ENCODE results near the gene RCE1.

Gene RCE1

GRCh38 chr11:66857234-66857926 is 14.1 kb downstream of the RCE1 start:
- no peak for DNase-seq (ENCODE audit: low read depth in 2 of 2)

DNA sequence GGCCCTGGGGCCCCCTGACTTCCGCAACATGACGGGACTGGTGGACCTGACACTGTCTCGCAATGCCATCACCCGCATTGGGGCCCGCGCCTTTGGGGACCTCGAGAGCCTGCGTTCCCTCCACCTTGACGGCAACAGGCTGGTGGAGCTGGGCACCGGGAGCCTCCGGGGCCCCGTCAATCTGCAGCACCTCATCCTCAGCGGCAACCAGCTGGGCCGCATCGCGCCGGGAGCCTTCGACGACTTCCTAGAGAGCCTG is 14.6 kb downstream of the RCE1 start:
- DNase-seq (ENCODE audit: low read depth in 2 of 2): no peak

DNA sequence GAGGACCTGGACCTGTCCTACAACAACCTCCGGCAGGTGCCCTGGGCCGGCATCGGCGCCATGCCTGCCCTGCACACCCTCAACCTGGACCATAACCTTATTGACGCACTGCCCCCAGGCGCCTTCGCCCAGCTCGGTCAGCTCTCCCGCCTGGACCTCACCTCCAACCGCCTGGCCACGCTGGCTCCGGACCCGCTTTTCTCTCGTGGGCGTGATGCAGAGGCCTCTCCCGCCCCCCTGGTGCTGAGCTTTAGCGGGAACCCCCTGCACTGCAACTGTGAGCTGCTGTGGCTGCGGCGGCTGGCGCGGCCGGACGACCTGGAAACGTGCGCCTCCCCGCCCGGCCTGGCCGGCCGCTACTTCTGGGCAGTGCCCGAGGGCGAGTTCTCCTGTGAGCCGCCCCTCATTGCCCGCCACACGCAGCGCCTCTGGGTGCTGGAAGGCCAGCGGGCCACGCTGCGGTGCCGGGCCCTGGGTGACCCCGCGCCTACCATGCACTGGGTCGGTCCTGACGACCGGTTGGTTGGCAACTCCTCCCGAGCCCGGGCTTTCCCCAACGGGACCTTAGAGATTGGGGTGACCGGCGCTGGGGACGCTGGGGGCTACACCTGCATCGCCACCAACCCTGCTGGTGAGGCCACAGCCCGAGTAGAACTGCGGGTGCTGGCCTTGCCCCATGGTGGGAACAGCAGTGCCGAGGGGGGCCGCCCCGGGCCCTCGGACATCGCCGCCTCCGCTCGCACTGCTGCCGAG is 15.1 kb downstream of the RCE1 start:
- no peak for DNase-seq (ENCODE audit: low read depth in 2 of 2)

- DNase-seq (ENCODE audit: low read depth in 2 of 2): no peak
Measured at GRCh38 chr11:66858939-66859685, 15.9 kb downstream of the RCE1 start.

- no peak for DNase-seq (ENCODE audit: low read depth in 2 of 2)
Measured at GRCh38 chr11:66859686-66860448, 16.6 kb downstream of the RCE1 start.

DNA sequence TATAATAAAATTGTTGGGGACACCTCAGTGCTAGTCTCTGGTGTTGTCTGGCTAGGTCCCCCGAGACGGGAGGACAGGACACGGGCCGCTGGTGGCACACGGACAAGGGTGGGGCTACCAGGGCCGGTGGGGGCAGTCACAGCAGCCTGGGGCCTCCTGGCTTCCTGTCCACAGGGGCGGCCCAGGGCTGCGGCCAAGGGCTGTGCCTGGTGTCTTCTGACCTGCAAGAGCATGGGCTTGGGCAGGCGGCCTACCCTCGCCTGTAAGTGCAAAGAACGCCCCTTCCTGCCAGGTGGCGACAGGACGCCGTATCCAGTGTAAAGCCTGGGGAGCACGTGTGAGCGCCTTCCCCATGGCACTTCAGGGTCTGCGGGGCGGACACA is 17.2 kb downstream of the RCE1 start:
- no peak for DNase-seq (ENCODE audit: low read depth in 2 of 2)

DNA sequence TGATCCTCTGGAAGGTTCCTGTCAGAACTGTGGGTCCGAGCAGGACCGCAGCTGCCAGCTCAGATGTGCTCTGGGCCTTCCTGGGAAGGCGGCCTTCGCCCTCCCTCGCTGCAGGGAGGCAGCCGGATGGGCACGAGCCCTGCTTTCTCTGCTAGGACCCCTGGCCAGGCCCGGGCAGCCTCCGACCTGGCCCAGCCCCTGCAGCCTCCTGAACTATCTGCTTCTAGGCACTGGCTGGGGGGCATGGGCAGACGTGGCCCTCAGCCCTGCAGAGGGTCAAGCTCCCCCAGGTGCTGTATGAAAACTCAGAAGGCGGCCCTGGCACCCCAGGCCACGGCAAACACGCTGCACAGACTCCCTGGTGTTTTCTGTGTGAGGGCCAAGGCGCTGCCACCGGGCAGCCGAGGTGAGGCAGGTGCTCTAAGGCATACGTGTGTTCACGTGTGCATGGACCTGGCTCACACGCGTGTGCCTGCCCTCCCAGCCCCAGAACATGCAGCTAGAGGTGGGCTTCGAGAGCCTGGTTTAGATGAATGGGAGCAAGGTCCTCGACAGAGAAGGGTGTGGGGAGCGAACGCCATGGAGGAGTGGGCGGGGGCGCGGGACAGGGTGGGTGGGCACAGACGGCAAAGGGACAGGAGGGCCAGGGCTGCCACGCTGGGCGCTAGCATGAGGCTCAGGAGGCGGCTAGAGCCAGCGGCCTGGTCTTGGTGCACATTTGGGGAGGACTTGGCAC is 18.0 kb downstream of the RCE1 start:
- DNase-seq (ENCODE audit: low read depth in 2 of 2): no peak

GRCh38 chr11:66861774-66862558 is 18.7 kb downstream of the RCE1 start:
- no peak for DNase-seq (ENCODE audit: low read depth in 2 of 2)

GRCh38 chr11:66862559-66863037 is 19.4 kb downstream of the RCE1 start:
- DNase-seq (ENCODE audit: low read depth in 2 of 2): no peak

GRCh38 chr11:66863428-66864125 is 20.3 kb downstream of the RCE1 start:
- no peak for DNase-seq (ENCODE audit: low read depth in 2 of 2)

DNA sequence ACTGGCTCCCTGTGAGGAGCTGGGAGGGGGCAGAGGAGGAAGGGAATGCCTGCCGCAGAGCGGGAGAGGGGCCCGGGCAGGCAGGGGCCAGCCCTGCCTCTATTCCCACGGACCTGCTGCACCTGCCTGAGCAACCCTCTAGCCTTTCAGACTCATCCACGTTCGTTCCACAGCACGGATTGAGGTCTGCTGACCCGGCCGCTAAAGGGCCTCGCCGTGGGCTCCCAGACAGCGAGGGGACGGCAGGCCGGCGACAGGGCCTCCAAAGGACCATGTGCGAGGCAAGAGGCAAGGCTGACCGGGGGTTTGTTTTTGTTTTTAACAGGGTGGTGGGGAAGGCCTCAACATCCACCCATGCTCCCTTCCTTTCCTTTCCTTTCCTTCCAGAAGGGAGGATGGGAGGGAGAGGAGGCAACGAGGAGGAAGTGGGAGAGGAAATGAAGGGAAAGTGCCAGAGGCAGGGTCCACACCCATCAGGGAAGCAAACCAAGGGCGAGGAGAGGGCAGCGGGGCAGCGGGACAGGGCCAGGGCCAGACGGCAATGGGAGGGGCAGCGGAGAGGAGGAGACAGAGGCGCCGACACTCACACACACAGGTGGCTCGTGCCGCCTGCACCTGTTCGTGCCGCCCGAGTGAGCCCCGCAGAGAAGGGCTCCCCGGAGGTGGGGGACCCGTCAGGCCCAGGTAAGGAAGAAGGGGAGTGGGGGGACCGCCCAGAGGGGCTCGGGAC is 21.1 kb downstream of the RCE1 start:
- DNase-seq (ENCODE audit: low read depth in 2 of 2): no peak

DNA sequence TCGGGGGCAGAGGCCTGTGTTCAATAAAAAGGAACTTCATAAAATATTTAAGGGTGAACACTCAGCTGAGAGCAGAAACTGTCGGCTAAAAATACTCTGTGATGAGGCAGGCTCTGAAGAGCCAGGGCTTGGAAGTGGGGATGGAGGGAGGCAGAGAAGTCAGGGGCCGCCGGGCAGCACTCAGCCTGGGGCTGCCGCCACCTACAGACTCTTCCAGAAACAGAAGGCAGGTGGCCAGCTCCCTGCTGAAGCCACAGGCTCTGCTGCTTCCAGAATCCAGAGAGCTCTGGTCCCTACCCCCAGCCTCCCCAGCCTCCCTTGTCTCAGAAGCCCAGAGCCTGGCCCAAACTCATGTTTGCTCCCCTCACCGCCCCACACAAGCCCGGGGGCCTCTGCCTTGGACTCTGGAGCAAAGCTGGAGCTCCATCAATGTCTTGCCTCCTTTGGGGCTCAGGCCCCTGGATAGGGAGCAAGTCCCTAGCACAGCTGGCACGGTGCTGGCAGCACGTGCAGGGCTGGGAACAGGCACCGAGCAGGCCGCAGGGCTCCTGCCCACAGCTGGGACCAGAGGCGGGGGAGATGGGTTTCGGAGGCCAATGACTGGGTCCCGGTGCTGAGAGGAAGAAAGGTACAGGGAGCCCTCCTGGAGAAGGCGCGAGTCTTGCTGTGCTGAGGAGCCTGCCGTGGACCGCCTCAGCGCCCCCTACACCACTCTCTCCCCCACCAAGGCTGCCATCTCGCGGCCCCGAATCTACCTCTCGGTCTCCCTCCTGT is 21.9 kb downstream of the RCE1 start:
- no peak for DNase-seq (ENCODE audit: low read depth in 2 of 2)

DNA sequence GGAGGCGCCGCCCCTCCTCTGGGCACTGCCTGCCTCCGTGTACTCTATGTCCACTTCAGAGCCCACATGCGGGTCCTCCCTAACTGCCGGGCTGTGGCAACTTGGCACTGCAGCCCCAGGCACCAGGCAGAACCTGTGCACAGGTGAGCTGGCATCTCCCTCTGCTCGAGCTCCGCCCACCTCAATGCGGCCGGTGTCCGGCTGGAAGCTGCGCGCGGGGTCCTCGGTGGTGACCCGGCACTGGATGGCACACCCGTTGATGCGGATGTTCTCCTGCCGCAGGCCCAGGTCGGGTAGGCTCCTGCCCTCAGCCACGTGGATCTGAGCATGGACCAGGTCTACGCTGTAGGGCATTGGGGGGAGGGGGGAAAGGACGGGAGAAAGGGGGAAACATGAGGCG is 22.8 kb downstream of the RCE1 start:
- DNase-seq (ENCODE audit: low read depth in 2 of 2): no peak

GRCh38 chr11:66866511-66866986 is 23.3 kb downstream of the RCE1 start:
- DNase-seq (ENCODE audit: low read depth in 2 of 2): no peak

- DNase-seq (ENCODE audit: low read depth in 2 of 2): no peak
Measured at GRCh38 chr11:66867425-66868040, 24.3 kb downstream of the RCE1 start.

GRCh38 chr11:66868082-66868725 is 25.0 kb downstream of the RCE1 start:
- DNase-seq (ENCODE audit: low read depth in 2 of 2): no peak

Measured in stimulated activated CD4-positive, alpha-beta T cell treated with anti-CD3 and anti-CD28 coated beads, Interleukin-4, amount 100 ng/mL, for 48 hours (primary cell).